Hepatocyte (in vitro differentiated cells): ENCODE data around the gene EIF4G3.

Source experiments
- CTCF ChIP-seq: fragments of 200-600 bp; sonication (generic); IDR thresholded peaks from 2 replicates; pipeline ENCODE4 v1.5.1; 2016; ENCODE audit warnings: antibody characterized with exemption, mild to moderate bottlenecking; ENCODE audit not compliant: poor library complexity
- EZH2 ChIP-seq: fragments of 200-600 bp; sonication (generic); IDR thresholded peaks from 2 replicates; pipeline ENCODE4 v1.6.1; 2016; ENCODE audit warnings: antibody characterized with exemption, mild to moderate bottlenecking, borderline replicate concordance

DNA sequence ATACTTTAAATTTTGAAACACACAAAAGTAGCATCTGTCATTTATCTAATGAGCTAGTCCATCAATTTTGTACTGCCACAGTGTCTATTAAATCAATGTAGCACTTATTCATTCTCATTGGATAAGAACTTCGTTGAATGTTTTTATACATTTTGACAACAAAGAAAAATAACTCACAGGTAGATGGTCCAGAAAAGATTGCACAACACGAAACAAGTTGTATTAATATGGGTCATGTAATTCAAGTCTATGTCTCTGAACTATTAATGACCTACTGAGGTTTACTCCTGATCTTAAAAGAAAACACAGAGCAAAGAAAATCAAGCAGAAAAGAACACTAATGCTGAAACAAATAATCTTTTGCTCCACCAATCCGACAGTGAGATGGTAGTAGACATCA lies 404.9 kb downstream of the EIF4G3 start:
- no peak for TF ChIP-seq CTCF
- no peak for TF ChIP-seq EZH2
